GM04504 (cell line): ENCODE measurements around the gene HCLS1.
"Not testable (repeated sequence)": the region's sequence is repeated elsewhere in the genome, so short reads cannot be mapped to it uniquely, and the experiment has no call there.

Experiments used
- DNase-seq: peaks from one replicate; pipeline ENCODE4 v3.0.0-alpha.2; 2012; ENCODE audit warnings: low read depth

Gene HCLS1

GRCh38 chr3:121660356-121661171 lies at the start of gene HCLS1:
TSS of gene HCLS1 (minus strand) at chr3:121660903. CDS start at chr3:121658347, 2,556 bp downstream.
- no peak for DNase-seq

GRCh38 chr3:121710347-121710746 lies 49.6 kb upstream of the HCLS1 start:
- no peak for DNase-seq

- no peak for DNase-seq
These were observed 47.0 kb upstream of the HCLS1 start for GRCh38 chr3:121707531-121708273.

- DNase-seq = no peak
These were observed 44.8 kb upstream of the HCLS1 start for GRCh38 chr3:121705541-121705940.

- no peak for DNase-seq
These were observed 43.3 kb upstream of the HCLS1 start for GRCh38 chr3:121703973-121704372.

GRCh38 chr3:121698901-121699300 lies 38.2 kb upstream of the HCLS1 start:
- no peak for DNase-seq

- no peak for DNase-seq
These were observed 37.8 kb upstream of the HCLS1 start for GRCh38 chr3:121698476-121698875.

- no peak for DNase-seq
These were observed 35.5 kb upstream of the HCLS1 start for GRCh38 chr3:121696186-121696585.

- no peak for DNase-seq
These were observed 31.5 kb upstream of the HCLS1 start for GRCh38 chr3:121692010-121692699.

GRCh38 chr3:121690777-121691405 lies 30.2 kb upstream of the HCLS1 start:
- DNase-seq = no peak

GRCh38 chr3:121688747-121689146 lies 28.0 kb upstream of the HCLS1 start:
- not testable (repeated sequence) for DNase-seq

- DNase-seq = no peak
These were observed 21.1 kb upstream of the HCLS1 start for GRCh38 chr3:121681792-121682191.

GRCh38 chr3:121677141-121677540 lies 16.4 kb upstream of the HCLS1 start:
- no peak for DNase-seq

- DNase-seq = no peak
These were observed 10.0 kb upstream of the HCLS1 start for GRCh38 chr3:121670676-121671075.

GRCh38 chr3:121667333-121667732 lies 6.6 kb upstream of the HCLS1 start:
- DNase-seq = no peak

GRCh38 chr3:121665488-121665887 lies 4.8 kb upstream of the HCLS1 start:
- DNase-seq = no peak

- DNase-seq = no peak
These were observed 2.6 kb upstream of the HCLS1 start for GRCh38 chr3:121663171-121663847.

- DNase-seq = no peak
These were observed 2.0 kb upstream of the HCLS1 start for GRCh38 chr3:121662742-121663141.

- no peak for DNase-seq
These were observed 673 bp upstream of the HCLS1 start for GRCh38 chr3:121661376-121661775.

- no peak for DNase-seq
These were observed 1.1 kb downstream of the HCLS1 start for GRCh38 chr3:121659586-121659985.

GRCh38 chr3:121658716-121659435 lies 1.8 kb downstream of the HCLS1 start:
- DNase-seq = no peak
